Stomach smooth muscle (tissue), 2 donors: ENCODE data around the gene SCARF1.

Experiments
- H3K27ac ChIP-seq: one replicate; pipeline ENCODE4 v1.7.0; 2013; ENCODE audit warnings: mild to moderate bottlenecking, low read length, inconsistent platforms
- H3K27me3 ChIP-seq, 2 donors: one replicate each; pipeline ENCODE4 v1.7.0; 2013; ENCODE audit warnings: low read length in 2 of 2; ENCODE audit not compliant: insufficient read depth in 2 of 2, control insufficient read depth in 1 of 2
- H3K36me3 ChIP-seq, 2 donors: one replicate each; pipeline ENCODE4 v1.7.0; 2013; ENCODE audit warnings: low read length in 2 of 2; ENCODE audit not compliant: control insufficient read depth in 2 of 2, insufficient read depth in 2 of 2
- H3K4me1 ChIP-seq: one replicate; pipeline ENCODE4 v1.7.0; 2013; ENCODE audit warnings: low read length; ENCODE audit not compliant: control insufficient read depth, insufficient read depth
- H3K4me3 ChIP-seq, 2 donors: one replicate each; pipeline ENCODE4 v1.7.0; 2013; ENCODE audit warnings: low read length in 2 of 2
- H3K9ac ChIP-seq, 2 donors: one replicate each; pipeline ENCODE4 v1.7.0; 2013; ENCODE audit warnings: low read length in 2 of 2, mild to moderate bottlenecking in 1 of 2
- H3K9me3 ChIP-seq, 2 donors: one replicate each; pipeline ENCODE4 v1.7.0; 2013; ENCODE audit warnings: low read length in 2 of 2; ENCODE audit not compliant: control insufficient read depth in 2 of 2
- donor health status: healthy.
- donor health status: Pancreatic carcinoma.

SCARF1 gene

DNA sequence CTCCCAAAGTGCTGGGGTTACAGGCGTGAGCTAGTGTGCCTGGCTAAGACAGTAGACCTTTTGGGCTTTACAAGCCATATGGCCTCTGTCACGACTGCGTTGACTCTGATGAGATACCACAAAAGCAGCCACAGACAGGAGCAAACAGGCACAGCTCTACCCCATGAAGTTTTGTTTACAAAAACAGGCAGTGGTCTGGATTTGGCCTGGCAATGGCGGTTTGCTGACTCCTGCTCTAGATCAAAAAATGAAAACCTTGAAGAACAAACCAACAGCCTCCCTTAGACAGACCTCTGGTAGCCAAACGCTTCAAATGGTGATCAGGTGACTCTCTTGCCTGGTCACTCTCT lies 37.6 kb downstream of the SCARF1 start:
- Histone ChIP-seq H3K9me3 (no peaks in the 10 kb centered on the region), H3K36me3 (peaks cover 0 to 4% of the 10 kb centered on the region in 2 donors), H3K27ac (peak overlapping the region; percentile 41), H3K4me3 (no peak overlapping the region), H3K27me3 (no peaks in the 10 kb centered on the region), H3K4me1 (peaks cover 6% of the 10 kb centered on the region), H3K9ac (no peak overlapping the region)

DNA sequence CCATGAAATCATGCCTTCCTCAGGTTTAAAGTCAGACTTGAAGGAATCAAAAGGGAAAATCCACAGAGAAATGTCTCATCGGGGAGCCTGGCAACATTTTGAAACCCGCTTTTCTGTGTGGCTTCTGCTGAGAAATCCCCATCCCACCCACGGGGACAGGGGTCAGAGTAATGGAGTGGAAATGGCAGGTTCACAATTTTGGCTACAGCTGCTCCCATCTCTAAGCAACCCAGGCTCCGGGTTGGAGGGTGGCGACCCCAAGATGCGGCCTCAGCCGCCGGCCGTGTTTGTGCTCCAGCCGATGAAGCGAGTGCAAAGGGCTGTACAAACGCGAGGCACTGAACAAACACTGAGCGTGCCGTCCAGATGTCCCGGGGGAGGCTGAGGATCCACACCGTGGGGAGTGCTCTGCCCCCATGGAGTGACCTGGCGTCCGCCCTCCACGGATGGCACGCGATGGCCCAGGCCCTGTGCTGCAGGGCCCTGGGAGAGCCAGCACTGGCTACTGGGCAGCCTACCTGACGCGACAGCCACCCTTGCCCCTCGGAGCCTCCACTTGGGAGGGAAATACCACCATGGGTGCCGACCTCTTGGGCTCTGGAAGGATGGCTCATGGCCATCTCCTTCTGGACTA lies 39.1 kb downstream of the SCARF1 start:
- H3K27me3 ChIP-seq = no peaks in the 10 kb centered on the region
- peaks cover 6% of the 10 kb centered on the region for H3K4me1 ChIP-seq
- no peak overlapping the region for H3K27ac ChIP-seq
- H3K4me3 ChIP-seq = no peak overlapping the region
- no peaks in the 10 kb centered on the region for H3K9me3 ChIP-seq
- H3K36me3 ChIP-seq = peaks cover 0 to 4% of the 10 kb centered on the region in 2 donors
- H3K9ac ChIP-seq = no peak overlapping the region

DNA sequence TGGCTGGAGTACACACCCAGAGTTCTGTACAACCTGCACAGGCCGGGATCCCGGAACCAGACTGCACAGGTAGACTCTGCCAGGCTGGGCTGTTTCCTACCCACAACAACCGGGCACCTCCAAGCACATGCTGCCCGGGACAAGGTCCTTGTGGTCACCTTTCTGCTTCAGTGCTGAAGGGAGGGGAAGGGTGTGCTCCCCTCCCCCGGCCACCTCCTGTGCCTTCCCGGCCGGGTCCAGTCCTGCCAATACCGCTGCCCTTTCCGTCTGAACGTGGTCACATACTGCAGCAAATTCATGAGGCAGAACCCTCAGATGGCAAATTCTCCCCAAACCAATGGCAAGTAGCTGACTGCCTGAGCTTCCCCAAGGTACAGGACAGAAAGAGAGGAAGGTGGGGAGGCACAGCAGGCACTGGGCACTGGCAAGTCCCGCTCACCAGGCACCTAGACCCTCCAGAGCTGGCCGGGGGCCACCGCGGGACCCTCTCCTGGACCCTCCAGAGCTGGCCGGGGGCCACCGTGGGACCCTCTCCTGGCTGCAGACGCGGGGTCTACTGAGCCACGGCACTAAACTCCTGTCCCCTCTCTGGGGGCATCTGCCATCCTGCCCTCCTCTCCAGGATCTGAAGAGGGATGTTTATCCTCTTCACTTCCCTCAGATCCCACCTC lies 39.7 kb downstream of the SCARF1 start:
- H3K4me1 ChIP-seq = peaks cover 6% of the 10 kb centered on the region
- H3K4me3 ChIP-seq = no peak overlapping the region
- no peaks in the 10 kb centered on the region for H3K9me3 ChIP-seq
- H3K27ac ChIP-seq = no peak overlapping the region
- H3K36me3 ChIP-seq = peaks cover 0 to 4% of the 10 kb centered on the region in 2 donors
- H3K9ac ChIP-seq = no peak overlapping the region
- no peaks in the 10 kb centered on the region for H3K27me3 ChIP-seq

DNA sequence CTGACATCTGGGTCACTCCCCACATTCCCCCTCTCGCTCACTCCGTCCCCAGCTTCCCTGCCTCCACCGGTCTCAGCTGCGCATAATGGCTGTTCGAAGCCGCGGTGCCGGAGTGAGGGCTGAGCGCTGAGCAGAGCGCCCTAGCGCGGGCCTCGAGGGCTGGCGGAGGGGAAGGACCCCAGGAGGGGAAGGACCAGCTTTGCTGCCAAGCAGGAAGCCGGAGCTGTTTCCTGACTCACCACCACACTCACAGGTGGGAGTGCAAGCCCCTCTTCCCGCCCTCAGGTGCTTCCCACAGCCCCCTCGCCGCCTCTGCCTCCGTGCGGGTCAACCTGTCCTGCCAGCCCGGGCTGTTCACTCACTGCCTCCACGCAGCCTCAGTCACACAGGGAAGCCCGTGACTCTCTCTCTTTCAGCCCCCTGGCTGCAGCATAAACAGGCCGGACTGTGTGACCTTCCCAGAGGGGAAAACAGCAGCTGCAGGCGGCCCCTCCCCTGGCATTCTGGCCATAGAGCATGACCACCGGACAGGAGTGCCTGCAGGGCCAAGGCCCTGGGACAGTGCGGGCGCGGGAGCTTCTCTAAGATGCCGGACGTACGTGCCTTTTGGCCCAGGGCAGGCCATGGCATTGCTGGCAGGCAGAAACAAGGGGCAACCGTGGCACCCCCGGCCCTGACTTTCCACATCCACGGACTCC lies 40.6 kb downstream of the SCARF1 start:
- Histone ChIP-seq H3K9me3 (no peaks in the 10 kb centered on the region), H3K9ac (no peak overlapping the region), H3K27ac (no peak overlapping the region), H3K36me3 (peaks cover 0 to 4% of the 10 kb centered on the region in 2 donors), H3K4me1 (peaks cover 6% of the 10 kb centered on the region), H3K27me3 (no peaks in the 10 kb centered on the region), H3K4me3 (no peak overlapping the region)

DNA sequence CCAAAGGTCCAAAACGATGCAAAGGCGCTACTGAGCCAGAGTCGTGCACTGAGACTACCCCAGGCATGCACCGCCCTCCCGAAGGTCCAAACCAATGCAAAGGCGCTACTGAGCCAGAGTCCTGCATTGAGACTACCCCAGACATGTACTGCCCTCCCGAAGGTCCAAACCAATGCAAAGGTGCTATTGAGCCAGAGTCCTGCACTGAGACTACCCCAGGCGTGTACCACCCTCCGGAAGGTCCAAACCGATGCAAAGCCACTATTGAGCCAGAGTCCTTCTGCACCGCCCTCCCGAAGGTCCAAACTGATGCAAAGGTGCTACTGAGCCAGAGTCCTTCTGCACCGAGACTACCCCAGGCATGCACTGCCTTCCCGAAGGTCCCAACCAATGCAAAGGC lies 44.0 kb downstream of the SCARF1 start:
- Histone ChIP-seq H3K27me3 (no peaks in the 10 kb centered on the region), H3K27ac (no peak overlapping the region), H3K9me3 (no peaks in the 10 kb centered on the region)

DNA sequence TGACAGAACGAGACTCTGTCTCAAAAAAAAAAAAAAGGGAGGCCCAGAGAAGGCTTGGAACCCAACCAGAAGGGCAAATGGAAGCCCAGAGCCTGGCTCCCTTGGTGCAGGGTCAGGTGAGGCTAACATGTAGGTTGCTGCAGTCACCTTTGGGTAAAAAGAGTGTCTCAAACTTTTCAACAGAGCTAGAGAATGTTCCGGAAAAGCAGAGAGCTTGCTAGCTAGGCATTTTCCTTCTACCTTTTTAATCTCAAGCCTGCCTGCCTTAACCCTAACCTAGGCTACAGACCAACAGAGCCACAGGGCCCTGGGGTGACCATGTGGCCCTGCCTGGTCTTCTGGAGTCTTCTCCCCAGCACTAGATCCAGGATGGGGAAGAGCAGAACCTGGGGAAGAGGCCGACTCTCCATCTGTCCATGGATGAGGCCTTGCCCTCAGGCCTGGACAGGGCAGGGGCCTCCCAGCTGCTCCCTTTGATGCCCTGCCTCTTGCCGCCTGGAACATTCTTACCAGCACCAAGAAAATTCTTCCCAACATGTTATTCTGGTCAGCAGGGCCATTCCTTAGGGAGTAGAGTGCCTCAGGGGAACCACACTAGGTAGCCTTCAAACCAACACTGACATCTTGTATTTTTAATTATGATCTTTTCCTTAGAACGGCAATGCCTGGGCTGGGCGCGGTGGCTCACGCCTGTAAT lies 47.0 kb downstream of the SCARF1 start:
- H3K9me3 ChIP-seq = no peaks in the 10 kb centered on the region
- no peaks in the 10 kb centered on the region for H3K36me3 ChIP-seq
- H3K9ac ChIP-seq = no peak overlapping the region
- no peaks in the 10 kb centered on the region for H3K4me1 ChIP-seq
- no peaks in the 10 kb centered on the region for H3K27me3 ChIP-seq
- no peak overlapping the region for H3K27ac ChIP-seq
- H3K4me3 ChIP-seq = no peak overlapping the region

More for the DNA sequence above, 44.0 kb downstream of the SCARF1 start:
- Histone ChIP-seq H3K9ac (no peak overlapping the region), H3K4me3 (no peak overlapping the region), H3K36me3 (peaks cover 0 to 4% of the 10 kb centered on the region in 2 donors), H3K4me1 (peaks cover 3% of the 10 kb centered on the region)

DNA sequence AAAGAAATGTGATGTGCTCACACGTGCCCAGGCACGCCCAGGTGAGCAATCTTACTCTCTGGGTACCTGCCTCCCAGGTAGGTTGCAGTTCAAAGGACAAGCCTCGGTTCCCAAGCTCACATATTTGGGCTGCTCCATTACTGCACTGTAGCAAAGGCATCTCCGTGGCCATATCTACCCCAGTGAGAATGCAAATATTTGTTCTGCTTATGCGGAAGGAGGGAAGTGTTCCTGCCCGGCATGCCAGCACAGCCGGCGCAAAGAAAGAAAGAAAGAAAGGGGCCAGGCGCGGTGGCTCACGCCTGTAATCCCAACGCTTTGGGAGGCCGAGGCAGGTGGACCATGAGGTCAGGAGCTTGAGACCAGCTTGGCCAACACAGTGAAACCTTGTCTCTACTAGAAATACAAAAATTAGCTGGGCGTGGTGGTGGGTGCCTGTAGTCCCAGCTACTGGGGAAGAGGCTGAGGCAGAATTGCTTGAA lies 47.6 kb downstream of the SCARF1 start:
- Histone ChIP-seq H3K4me3 (no peak overlapping the region), H3K36me3 (no peaks in the 10 kb centered on the region), H3K4me1 (no peaks in the 10 kb centered on the region), H3K27ac (no peak overlapping the region), H3K9me3 (no peaks in the 10 kb centered on the region), H3K9ac (no peak overlapping the region), H3K27me3 (no peaks in the 10 kb centered on the region)

DNA sequence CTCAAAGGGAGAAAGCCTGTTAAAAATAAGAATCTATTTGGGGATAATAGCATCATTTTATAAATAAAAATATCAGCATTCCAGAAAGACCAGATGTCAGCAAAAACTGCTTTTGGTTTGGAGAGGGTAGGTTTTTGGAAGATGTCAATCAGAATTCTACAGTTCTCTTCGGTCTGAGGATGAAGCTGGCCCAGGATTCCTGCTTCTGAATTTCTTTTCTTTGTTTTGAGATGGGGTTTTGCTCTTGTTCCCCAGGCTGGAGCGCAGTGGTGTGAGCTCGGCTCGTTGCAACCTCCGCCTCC lies 52.0 kb downstream of the SCARF1 start:
- peaks cover 6% of the 10 kb centered on the region for H3K4me1 ChIP-seq

DNA sequence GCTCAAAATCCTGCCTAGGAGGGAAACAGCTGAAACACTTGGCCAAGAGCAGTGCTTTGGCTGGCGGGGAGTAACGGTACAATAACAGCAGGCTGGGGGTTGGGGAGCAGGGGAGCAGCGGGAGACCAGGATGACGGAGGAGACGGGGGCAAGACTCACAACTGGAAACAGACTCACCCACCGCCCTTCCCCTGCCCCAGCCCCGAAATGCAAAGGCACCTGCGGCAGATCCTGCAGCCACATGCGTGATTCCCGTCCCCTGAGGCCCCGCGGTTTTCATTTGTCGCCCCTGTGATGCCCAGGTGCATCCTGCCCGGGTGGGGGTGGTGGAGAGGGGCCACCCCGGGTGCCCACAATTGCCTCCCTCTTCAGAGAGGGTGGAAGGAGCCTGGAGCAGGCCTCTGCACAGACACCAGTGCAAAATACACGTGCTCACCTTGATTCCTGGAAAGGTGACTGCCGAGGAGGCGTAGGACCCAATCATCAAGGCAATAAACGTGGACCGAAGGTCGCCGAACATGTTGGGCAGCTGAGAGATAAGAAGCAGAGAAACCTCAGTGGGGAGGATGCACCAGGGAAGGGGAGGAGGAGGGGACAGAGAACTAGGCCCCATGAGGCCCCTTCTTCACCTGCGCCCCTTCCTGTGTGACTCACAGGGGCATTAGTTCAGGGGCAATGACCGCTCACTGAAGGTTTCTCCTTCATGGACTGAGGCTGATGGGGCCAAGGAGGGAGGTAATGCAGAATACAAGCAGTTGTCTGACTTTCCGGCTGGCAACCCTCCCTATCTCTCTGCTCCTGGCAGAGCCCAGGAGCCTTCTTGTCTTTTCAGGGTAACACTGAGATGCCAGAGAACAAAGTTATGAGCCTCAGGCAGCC lies 52.5 kb downstream of the SCARF1 start:
- H3K27me3 ChIP-seq = no peaks in the 10 kb centered on the region
- peaks cover 6% of the 10 kb centered on the region for H3K4me1 ChIP-seq
- no peaks in the 10 kb centered on the region for H3K36me3 ChIP-seq
- no peaks in the 10 kb centered on the region for H3K9me3 ChIP-seq
- H3K9ac ChIP-seq = no peak overlapping the region
- H3K4me3 ChIP-seq = no peak overlapping the region
- H3K27ac ChIP-seq = no peak overlapping the region

More for the DNA sequence above, 52.0 kb downstream of the SCARF1 start:
- H3K9ac ChIP-seq = no peak overlapping the region
- no peaks in the 10 kb centered on the region for H3K9me3 ChIP-seq
- no peak overlapping the region for H3K4me3 ChIP-seq
- H3K27ac ChIP-seq = no peak overlapping the region
- H3K27me3 ChIP-seq = no peaks in the 10 kb centered on the region
- H3K36me3 ChIP-seq = no peaks in the 10 kb centered on the region

DNA sequence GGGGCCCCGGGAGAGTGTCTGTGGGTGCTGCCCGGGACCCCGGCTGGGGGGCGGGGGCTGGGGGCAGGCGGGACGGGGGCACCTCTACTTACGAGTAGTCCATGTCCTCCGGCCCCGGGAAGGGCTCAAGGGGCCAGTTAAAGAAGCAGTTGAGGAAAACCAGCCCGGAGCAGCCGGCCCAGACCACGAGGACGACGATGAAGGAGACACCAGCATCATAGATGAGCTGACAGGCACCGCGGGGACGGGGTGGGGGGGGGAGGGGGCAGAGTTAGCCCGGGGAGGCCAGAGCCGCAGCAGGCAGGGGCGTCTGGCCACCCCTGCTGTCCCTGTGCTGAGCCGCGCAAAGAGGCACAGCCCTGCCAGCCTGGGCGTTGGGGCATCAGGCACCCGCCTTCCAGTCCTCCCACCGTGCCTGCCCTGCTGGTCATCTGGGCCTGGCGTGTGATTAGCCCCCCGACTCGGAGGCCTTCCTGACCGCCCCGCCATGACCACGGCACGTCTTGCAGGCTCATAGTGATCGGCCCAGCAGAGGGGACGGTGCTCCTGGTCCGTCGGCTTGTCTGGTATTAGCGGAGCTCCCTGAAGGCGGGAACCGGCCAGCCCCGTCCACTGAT lies 54.0 kb downstream of the SCARF1 start:
- Histone ChIP-seq H3K4me1 (peaks cover 6% of the 10 kb centered on the region), H3K27me3 (no peaks in the 10 kb centered on the region), H3K9ac (no peak overlapping the region), H3K4me3 (no peak overlapping the region), H3K36me3 (no peaks in the 10 kb centered on the region), H3K27ac (no peak overlapping the region), H3K9me3 (no peaks in the 10 kb centered on the region)
